Spleen (tissue), 7 donors: ENCODE measurements around the gene CACNA2D3.

ENCODE experiments used
- CTCF ChIP-seq, 11 experiments: fragments of 200-600 bp in 7 of 11; fragments of 450-650 bp in 4 of 11; sonication (generic) in 4 of 11; IDR thresholded peaks in 8 of 11; conservative IDR thresholded peaks in 3 of 11; 1 replicate in 7 of 11; 2 replicates in 4 of 11; pipeline versions ENCODE4 v1.4.0 to v1.8.0; 2016 to 2021; ENCODE audit warnings: antibody characterized with exemption in 11 of 11, inconsistent platforms in 4 of 11, mild to moderate bottlenecking in 1 of 11
- POLR2A ChIP-seq, 3 donors: fragments of 450-650 bp; IDR thresholded peaks; one replicate each; pipeline ENCODE4 v1.5.1; 2017; ENCODE audit warnings: antibody characterized with exemption in 3 of 3, mild to moderate bottlenecking in 1 of 3
- donor health status: DM: no; HTN: no; CAD: no; lungs with moderate emphysema.
- donor health status: DM: no; HTN: no; CAD: no.
- donor health status: DM: no; HTN: no; CAD: no.

- TF ChIP-seq CTCF (IDR thresholded peaks at IDR 0.05 in 8 of 11, conservative IDR thresholded peaks at IDR 0.05 in 3 of 11) (no peak), POLR2A (IDR thresholded peaks at IDR 0.05) (no peak)
These were observed 113.6 kb downstream of the CACNA2D3 start for GRCh38 chr3:54235998-54236397.
